LNCAP (cell line): ENCODE measurements around the gene RASSF10.

Experiments used
- TF ChIP-seq, protein P1 (sequence below): fragments of 450-650 bp; IDR thresholded peaks from 2 replicates; pipeline ENCODE4 v1.5.1; 2017; ENCODE audit warnings: mild to moderate bottlenecking

Gene RASSF10

DNA sequence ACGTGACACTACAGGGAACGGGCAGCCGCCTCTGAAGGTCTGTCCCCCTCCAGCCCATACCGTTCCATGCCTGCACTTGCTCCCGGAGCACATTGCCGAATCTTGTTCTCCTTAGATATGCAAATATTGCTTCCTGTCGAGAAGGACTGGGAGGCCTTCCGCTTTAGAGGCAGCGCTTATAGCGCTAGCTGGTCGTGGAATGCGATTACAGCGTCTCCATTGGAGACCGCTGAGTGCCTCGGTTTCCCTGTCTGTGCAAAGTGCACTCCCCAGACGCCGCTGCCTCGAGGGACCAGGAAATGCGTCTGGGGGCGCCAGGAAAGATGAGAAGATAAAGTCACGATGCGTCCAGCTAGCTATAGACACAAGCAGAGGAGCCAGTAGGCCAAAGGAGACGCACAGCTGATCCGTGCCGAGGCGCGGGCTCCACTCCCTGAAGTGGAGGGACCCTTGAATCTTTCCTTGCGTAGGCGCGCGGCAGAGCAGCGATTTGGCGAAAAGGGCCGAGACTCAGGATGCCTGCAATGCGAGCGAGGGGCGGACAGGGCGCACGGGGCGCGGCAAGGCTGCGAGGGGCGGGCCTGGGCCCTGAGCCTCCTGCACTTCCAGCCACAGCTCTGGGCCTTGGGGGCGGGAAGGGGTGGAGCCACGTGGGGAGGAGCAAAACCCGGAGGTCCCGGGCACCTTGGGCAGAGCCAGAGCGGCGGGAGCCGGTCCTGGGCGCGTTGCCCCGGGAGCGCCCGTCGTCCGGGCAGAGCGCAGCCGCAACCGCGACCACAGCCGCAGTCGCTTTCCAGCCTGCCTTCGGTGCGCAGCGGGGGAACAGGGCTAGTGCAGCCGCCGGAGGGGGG, at the start of gene RASSF10:
Gene RASSF10 (plus strand): TSS at position 692 of the 851 bp plus-strand sequence. CDS start 261 bp downstream, outside the sequence.
- TF ChIP-seq, protein P1, sequence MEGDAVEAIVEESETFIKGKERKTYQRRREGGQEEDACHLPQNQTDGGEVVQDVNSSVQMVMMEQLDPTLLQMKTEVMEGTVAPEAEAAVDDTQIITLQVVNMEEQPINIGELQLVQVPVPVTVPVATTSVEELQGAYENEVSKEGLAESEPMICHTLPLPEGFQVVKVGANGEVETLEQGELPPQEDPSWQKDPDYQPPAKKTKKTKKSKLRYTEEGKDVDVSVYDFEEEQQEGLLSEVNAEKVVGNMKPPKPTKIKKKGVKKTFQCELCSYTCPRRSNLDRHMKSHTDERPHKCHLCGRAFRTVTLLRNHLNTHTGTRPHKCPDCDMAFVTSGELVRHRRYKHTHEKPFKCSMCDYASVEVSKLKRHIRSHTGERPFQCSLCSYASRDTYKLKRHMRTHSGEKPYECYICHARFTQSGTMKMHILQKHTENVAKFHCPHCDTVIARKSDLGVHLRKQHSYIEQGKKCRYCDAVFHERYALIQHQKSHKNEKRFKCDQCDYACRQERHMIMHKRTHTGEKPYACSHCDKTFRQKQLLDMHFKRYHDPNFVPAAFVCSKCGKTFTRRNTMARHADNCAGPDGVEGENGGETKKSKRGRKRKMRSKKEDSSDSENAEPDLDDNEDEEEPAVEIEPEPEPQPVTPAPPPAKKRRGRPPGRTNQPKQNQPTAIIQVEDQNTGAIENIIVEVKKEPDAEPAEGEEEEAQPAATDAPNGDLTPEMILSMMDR, result no peak

DNA sequence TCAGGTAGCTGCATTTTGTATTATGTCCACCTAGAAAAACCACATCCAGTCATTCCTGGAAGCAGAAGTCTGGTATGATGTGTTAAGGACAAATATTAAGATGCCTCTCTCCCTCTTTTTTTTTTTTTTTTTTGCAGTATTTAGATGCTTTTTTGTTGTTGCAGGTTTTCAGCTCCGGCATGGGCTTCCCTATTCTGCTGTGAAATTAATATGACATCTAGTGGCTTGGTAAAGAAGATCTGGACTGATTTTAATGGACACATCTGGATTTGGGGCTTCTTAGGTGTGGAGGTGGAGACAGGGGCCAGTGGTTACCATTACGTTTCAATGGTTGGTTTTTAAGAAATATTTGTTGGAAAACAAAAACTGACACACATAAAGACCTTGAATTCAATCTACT, 47.5 kb upstream of the RASSF10 start:
- TF ChIP-seq, protein P1, result no peak

DNA sequence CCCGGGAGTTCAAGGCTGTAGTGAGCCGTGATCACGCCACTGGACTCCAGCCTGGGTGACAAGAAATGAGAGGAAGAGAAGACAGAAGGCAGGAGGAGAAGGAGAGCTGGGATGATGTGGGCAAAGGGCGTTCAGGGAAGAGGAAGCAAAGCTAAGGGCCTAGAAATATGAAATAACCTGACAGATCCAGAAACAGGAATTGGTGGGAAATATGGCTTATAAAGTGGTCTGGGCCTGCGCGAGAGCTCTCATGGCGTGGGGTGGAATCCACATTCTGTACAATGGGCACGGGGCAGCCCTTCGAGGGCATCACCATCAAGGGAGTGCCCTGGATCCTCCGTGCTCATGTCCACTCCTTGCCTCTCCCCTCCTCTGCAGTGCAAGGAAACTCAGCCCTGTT, 46.8 kb upstream of the RASSF10 start:
- TF ChIP-seq, protein P1, result no peak

DNA sequence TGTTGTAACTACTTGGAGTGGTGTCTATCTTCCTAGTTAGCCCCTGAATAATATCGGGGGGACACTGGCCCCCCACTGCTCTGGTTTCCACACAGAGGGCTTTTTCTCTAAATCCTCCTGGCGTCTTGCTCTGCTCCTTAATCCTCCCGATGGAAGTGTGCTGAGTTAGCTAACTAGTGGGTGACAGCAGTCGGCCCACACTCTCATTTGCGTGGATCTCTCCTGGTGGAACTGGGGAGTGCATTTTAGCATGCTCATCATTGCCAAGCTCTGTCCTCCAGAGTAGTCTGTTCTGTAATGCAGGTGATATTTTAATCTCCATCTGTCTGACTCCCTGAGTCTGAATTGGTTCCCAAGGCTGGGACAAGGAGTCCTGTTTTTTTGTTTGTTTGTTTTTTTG, 46.1 kb upstream of the RASSF10 start:
- TF ChIP-seq, protein P1, result no peak

GRCh38 chr11:12963792-12964536, 45.2 kb upstream of the RASSF10 start:
- TF ChIP-seq, protein P1, result peak; percentile 89

DNA sequence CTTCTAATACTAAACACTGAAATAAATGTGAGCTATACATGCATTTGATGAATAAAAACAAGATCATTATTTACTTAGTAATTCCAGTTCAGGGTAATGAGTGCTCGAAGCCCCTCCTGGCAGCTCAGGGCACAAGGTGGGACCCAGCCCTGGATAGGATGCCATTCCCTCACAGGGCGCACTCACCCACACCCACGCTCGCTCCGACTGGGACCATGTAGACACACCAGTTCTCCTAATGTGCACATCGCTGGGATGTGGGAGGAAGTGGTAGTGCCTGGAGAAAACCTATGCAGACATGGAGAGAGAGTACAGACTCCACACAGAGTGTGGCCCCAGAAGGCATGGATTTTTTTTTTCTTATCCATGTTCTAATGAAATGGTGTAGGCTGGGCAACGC, 44.5 kb upstream of the RASSF10 start:
- TF ChIP-seq, protein P1, result no peak

DNA sequence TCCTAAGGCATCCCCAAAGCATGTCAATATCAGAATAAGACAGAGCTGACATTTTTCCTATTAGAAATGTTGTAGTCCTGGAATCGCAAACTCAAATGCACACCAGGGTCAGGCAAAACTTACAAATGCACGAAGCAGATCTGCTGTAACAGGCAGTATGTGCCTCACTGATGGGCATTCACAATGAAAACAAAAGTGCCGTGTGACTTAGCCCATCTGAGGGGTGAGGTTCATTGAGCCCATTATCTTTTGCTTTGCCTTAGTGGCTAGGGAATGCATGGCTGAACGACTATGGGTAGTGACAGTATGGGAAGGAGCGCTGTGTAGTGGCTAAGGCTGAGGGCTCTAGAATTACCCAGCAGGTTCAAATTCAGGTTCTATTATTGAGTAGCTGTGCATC, 43.1 kb upstream of the RASSF10 start:
- TF ChIP-seq, protein P1, result no peak
